Fibroblast of lung (primary cell): ENCODE data around the gene SETDB1. TPM values are rescaled to one million over a fixed set of nuclear protein-coding genes. Genes with fewer than 3 reads are reported as not detected.

ENCODE experiments used
- DNase-seq, 2 donors: peaks; one replicate each; pipeline versions ENCODE4 v3.0.0 to v3.0.0-alpha.2; 2010; ENCODE audit warnings: low read depth in 2 of 2
- H2AFZ ChIP-seq: 2 replicates; pipeline ENCODE4 v1.5.1; 2012; ENCODE audit warnings: low read length, control low read depth, inconsistent platforms
- H3K27ac ChIP-seq: 2 replicates; pipeline ENCODE4 v1.5.1; 2011; ENCODE audit warnings: low read length, control low read depth; ENCODE audit not compliant: insufficient read depth
- H3K27me3 ChIP-seq: 2 replicates; pipeline ENCODE4 v1.5.1; 2011; ENCODE audit warnings: mild to moderate bottlenecking, low read length; ENCODE audit not compliant: control insufficient read depth, insufficient read depth
- H3K36me3 ChIP-seq: 2 replicates; pipeline ENCODE4 v1.5.1; 2011; ENCODE audit warnings: low read length; ENCODE audit not compliant: control insufficient read depth, insufficient read depth
- H3K4me1 ChIP-seq: 2 replicates; pipeline ENCODE4 v1.5.1; 2011; ENCODE audit warnings: low read length; ENCODE audit not compliant: control insufficient read depth, insufficient read depth; ENCODE audit errors: extremely low read depth
- H3K4me2 ChIP-seq: 2 replicates; pipeline ENCODE4 v1.5.1; 2011; ENCODE audit warnings: low read length, control low read depth; ENCODE audit not compliant: insufficient read depth; ENCODE audit errors: extremely low read depth
- H3K4me3 ChIP-seq, 4 experiments: fragments of 200-600 bp in 1 of 4; sonication (generic) in 1 of 4; replicated peaks in 1 of 4; 2 replicates each; pipeline ENCODE4 v1.5.1; 2011 to 2016; ENCODE audit warnings: low read length in 4 of 4, low read depth in 3 of 4, mild to moderate bottlenecking in 3 of 4, control low read depth in 2 of 4, inconsistent platforms in 1 of 4, mixed read lengths in 1 of 4; ENCODE audit not compliant: insufficient read depth in 1 of 4; ENCODE audit errors: control extremely low read depth in 1 of 4
- H3K79me2 ChIP-seq: 2 replicates; pipeline ENCODE4 v1.5.1; 2012; ENCODE audit warnings: mild to moderate bottlenecking, low read length, inconsistent platforms; ENCODE audit not compliant: control insufficient read depth, insufficient read depth
- H3K9ac ChIP-seq: 2 replicates; pipeline ENCODE4 v1.5.1; 2011; ENCODE audit warnings: mild to moderate bottlenecking, low read length, control low read depth; ENCODE audit not compliant: insufficient read depth
- H3K9me3 ChIP-seq: 2 replicates; pipeline ENCODE4 v1.5.1; 2012; ENCODE audit warnings: low read depth, low read length; ENCODE audit not compliant: control insufficient read depth, insufficient read depth
- H4K20me1 ChIP-seq: 2 replicates; pipeline ENCODE4 v1.5.1; 2011; ENCODE audit warnings: low read length; ENCODE audit not compliant: control insufficient read depth, insufficient read depth; ENCODE audit errors: extremely low read depth
- EZH2 ChIP-seq: IDR thresholded peaks from 2 replicates; pipeline ENCODE4 v1.5.1; 2012; ENCODE audit warnings: low read length, control low read depth, mild to moderate bottlenecking; ENCODE audit errors: missing control alignments
- polyA plus RNA-seq, 2 donors: library from polyadenylated mRNA; depleted of rRNA in 1 of 2; stranded (reverse) in 1 of 2; unstranded in 1 of 2; fragments of >200 nt; gene quantifications; 2 replicates each; pipeline ENCODE4 v1.2.1, GENCODE V29; 2011 to 2012; ENCODE audit warnings: missing spikeins in 1 of 2
- total RNA-seq: library from RNA; depleted of rRNA; stranded (reverse); fragments of >200 nt; gene quantifications from 2 replicates; pipeline ENCODE4 v1.2.1, GENCODE V29; 2014
- TF ChIP-seq, protein P1 (sequence below), 2 donors: IDR thresholded peaks in 1 of 2; conservative IDR thresholded peaks in 1 of 2; 1 replicate in 1 of 2; 2 replicates in 1 of 2; pipeline ENCODE4 v1.5.1; 2011 to 2012; ENCODE audit warnings: low read length in 2 of 2, control low read depth in 1 of 2, inconsistent platforms in 1 of 2, low read depth in 1 of 2, mild to moderate bottlenecking in 1 of 2

Gene SETDB1
- total and polyA plus RNA-seq, 2 donors (not counting 1 experiment from before 2014, with no cell fraction given): 27.0 to 30.7 TPM

DNA sequence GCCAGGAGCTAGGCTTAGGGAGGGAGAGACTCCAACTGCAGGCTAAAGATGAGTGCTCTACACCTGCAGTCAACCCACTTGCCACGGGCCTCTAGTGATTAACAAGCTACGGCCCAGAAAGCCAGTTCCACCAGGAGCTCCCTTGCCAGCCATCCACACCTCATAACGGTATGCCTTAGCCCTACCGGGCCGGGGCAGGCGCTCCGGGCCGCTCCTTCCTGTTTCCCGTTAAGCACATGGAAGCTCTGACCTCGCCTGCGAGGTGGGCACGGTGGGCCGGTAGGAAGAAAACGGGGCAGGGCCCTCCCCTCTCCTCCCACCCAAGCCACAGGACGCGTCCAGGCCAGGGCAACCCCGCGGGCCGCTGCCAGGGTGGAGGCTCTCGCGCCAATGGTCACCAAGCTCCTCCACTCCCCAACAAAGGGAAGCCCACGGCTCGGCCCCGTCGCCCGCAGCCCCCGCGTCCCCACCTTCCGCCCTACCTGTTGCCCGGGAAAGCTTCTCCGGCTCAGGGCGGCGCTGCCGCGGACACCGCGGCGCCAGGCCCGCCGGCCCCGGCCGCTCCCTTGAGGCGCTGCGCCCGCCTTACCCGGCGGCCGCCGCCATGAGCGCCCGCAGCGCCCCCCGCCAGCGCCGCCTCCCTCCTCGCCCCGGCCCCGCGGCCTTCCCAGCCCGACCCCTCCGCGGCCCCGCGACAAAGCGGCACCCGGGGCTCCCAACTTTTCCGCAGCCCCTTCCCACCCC lies 47.8 kb downstream of the SETDB1 start:
- TF ChIP-seq, protein P1, sequence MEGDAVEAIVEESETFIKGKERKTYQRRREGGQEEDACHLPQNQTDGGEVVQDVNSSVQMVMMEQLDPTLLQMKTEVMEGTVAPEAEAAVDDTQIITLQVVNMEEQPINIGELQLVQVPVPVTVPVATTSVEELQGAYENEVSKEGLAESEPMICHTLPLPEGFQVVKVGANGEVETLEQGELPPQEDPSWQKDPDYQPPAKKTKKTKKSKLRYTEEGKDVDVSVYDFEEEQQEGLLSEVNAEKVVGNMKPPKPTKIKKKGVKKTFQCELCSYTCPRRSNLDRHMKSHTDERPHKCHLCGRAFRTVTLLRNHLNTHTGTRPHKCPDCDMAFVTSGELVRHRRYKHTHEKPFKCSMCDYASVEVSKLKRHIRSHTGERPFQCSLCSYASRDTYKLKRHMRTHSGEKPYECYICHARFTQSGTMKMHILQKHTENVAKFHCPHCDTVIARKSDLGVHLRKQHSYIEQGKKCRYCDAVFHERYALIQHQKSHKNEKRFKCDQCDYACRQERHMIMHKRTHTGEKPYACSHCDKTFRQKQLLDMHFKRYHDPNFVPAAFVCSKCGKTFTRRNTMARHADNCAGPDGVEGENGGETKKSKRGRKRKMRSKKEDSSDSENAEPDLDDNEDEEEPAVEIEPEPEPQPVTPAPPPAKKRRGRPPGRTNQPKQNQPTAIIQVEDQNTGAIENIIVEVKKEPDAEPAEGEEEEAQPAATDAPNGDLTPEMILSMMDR (conservative IDR thresholded peaks at IDR 0.05 in 1 of 2, IDR thresholded peaks at IDR 0.05 in 1 of 2; ENCODE audit: low read depth in 1 of 2, low read length in 2 of 2): no peak
- no peak for TF ChIP-seq EZH2
- Histone ChIP-seq H4K20me1 (no peaks in the 10 kb centered on the region), H3K9me3 (no peaks in the 10 kb centered on the region), H3K79me2 (peaks cover 49% of the 10 kb centered on the region), H2AFZ (no peak overlapping the region), H3K27me3 (no peaks in the 10 kb centered on the region), H3K4me3 (peak overlapping the region; percentile 83 to 95 (median 92)), H3K4me2 (peak overlapping the region; percentile 93), H3K27ac (peak overlapping the region; percentile 86), H3K9ac (peak overlapping the region; percentile 90), H3K4me1 (peaks cover 29% of the 10 kb centered on the region), H3K36me3 (peaks cover 2% of the 10 kb centered on the region)
- DNase-seq: peak in 1 of 2 donors; percentile 30

DNA sequence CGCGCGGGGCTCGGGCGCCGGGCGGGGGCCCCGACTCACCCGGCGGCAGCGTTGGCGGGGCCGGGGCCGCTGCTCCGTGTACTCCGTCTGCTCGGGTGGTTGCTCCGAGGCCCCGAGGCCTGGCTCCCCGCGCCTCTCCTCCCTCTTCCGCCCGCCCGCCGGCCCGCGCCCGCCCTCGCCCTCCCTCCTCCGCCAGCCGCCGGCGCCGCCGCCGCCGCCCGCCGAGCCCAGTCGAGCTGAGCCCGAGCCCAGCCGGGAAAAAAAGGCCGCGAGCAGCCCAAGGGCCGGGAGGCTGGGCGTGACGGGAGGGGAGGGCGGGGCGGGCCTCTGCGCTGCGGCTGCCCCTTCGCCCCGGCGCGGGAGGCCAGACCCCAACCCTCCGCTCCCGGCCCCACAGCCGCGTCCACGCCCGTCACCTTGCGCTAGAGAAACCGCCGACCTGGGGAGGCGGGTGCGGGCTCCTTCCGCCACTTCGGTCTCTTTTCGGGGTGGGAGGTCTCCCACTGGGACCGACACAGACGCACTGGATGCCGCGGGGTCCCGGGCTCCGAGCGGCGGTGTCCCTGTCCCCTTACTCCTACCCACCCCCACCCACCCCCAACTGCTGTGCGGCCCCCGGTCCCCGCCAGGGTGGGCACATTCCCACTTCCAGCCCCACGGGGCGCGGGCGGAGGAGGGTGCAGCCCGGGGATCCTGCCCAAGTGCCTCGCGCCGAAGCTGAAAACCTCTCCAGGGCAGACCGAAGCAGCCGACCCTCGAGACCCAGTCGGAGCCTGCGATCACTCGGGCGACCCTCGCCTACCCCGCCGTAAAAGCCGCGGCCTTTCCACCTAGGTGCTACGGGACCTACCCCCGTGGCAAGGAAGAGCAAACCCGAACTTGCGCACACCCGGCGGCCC lies 48.7 kb downstream of the SETDB1 start, which contains the start of gene CERS2:
Gene CERS2 (minus strand): TSS at position 256 of the 899 bp plus-strand sequence. CDS start 5,745 bp downstream, outside the sequence.
- TF ChIP-seq, protein P1 (conservative IDR thresholded peaks at IDR 0.05 in 1 of 2, IDR thresholded peaks at IDR 0.05 in 1 of 2; ENCODE audit: low read depth in 1 of 2, low read length in 2 of 2): no peak
- TF ChIP-seq EZH2: no peak
- Histone ChIP-seq H3K9me3 (no peaks in the 10 kb centered on the region), H3K27me3 (no peaks in the 10 kb centered on the region), H3K79me2 (peaks cover 42% of the 10 kb centered on the region), H2AFZ (peak within 1 kb of the TSS; percentile 75), H3K36me3 (no peaks in the 10 kb centered on the region), H3K4me2 (peak within 1 kb of the TSS; percentile 93), H3K27ac (peak within 1 kb of the TSS; percentile 86), H4K20me1 (no peaks in the 10 kb centered on the region), H3K9ac (peak within 1 kb of the TSS; percentile 90), H3K4me1 (peaks cover 33% of the 10 kb centered on the region), H3K4me3 (peak within 1 kb of the TSS; percentile 83 to 95 (median 92))
- DNase-seq: peak; percentile 75 to 76

DNA sequence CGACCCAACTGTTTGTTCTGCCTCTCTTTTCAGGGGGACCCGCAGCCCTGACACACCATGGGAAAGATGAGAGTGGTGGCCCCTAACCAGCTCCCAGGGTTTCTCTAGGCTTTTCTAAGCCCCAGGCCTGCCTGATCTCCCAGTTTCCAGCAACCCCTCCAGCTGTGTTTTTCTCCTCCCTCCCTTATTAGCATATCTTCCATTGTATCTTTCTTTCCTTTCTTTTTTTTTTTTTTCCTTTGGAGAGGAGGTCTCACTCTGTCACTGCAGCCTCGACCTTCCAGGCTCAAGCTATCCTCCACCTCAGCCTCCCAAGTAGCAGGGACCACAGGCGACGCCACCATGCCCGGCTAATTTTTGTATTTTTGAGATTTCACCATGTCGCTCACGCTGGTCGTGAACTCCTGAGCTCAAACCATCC lies 50.2 kb downstream of the SETDB1 start:
- Histone ChIP-seq H2AFZ (no peak overlapping the region), H3K9ac (no peak overlapping the region), H3K4me1 (peaks cover 27% of the 10 kb centered on the region), H3K4me3 (no peak overlapping the region), H3K36me3 (no peaks in the 10 kb centered on the region), H3K27me3 (no peaks in the 10 kb centered on the region), H4K20me1 (no peaks in the 10 kb centered on the region), H3K79me2 (peaks cover 28% of the 10 kb centered on the region), H3K27ac (no peak overlapping the region), H3K4me2 (no peak overlapping the region), H3K9me3 (no peaks in the 10 kb centered on the region)
- TF ChIP-seq, protein P1 (conservative IDR thresholded peaks at IDR 0.05 in 1 of 2, IDR thresholded peaks at IDR 0.05 in 1 of 2; ENCODE audit: low read depth in 1 of 2, low read length in 2 of 2): no peak
- no peak for TF ChIP-seq EZH2
- no peak for DNase-seq
